GM23248 (cell line): ENCODE measurements around the gene DACH1. TPM values are rescaled to one million over a fixed set of nuclear protein-coding genes. Genes with fewer than 3 reads are reported as not detected.

Source experiments
- DNase-seq: peaks from one replicate; pipeline ENCODE4 v3.0.0-alpha.2; 2015
- H2AFZ ChIP-seq: fragments of 200-600 bp; sonication (generic); 2 replicates; pipeline ENCODE4 v1.6.1; 2016; ENCODE audit warnings: antibody characterized with exemption
- H3F3A ChIP-seq: fragments of 200-600 bp; sonication (generic); 2 replicates; pipeline ENCODE4 v1.6.1; 2016; ENCODE audit warnings: mild to moderate bottlenecking, antibody characterized with exemption, mixed run types; ENCODE audit not compliant: insufficient read depth
- H3K27ac ChIP-seq: fragments of 200-600 bp; sonication (generic); 2 replicates; pipeline ENCODE4 v1.5.1; 2016; ENCODE audit warnings: mild to moderate bottlenecking
- H3K27me3 ChIP-seq: fragments of 200-600 bp; sonication (generic); replicated peaks from 2 replicates; pipeline ENCODE4 v1.6.1; 2016; ENCODE audit warnings: mild to moderate bottlenecking; ENCODE audit not compliant: insufficient read depth
- H3K36me3 ChIP-seq: fragments of 200-600 bp; sonication (generic); 2 replicates; pipeline ENCODE4 v1.6.1; 2016; ENCODE audit warnings: low read depth, mild to moderate bottlenecking
- H3K4me1 ChIP-seq: fragments of 200-600 bp; sonication (generic); 2 replicates; pipeline ENCODE4 v1.6.1; 2016; ENCODE audit warnings: mild to moderate bottlenecking; ENCODE audit not compliant: insufficient read depth
- H3K4me2 ChIP-seq: fragments of 200-600 bp; sonication (generic); one replicate; pipeline ENCODE4 v1.6.1; 2016; ENCODE audit warnings: mild to moderate bottlenecking; ENCODE audit not compliant: unreplicated experiment
- H3K4me3 ChIP-seq: fragments of 200-600 bp; sonication (generic); 2 replicates; pipeline ENCODE4 v1.5.1; 2016; ENCODE audit warnings: mild to moderate bottlenecking
- H3K79me2 ChIP-seq: fragments of 200-600 bp; sonication (generic); 2 replicates; pipeline ENCODE4 v1.6.1; 2016; ENCODE audit warnings: mild to moderate bottlenecking; ENCODE audit not compliant: insufficient read depth
- H3K9ac ChIP-seq: fragments of 200-600 bp; sonication (generic); 2 replicates; pipeline ENCODE4 v1.6.1; 2016; ENCODE audit warnings: mild to moderate bottlenecking
- H3K9me2 ChIP-seq: fragments of 200-600 bp; sonication (generic); 2 replicates; pipeline ENCODE4 v1.6.1; 2016; ENCODE audit warnings: mixed run types, mild to moderate bottlenecking, moderate library complexity; ENCODE audit not compliant: insufficient read depth
- H3K9me3 ChIP-seq: fragments of 200-600 bp; sonication (generic); one replicate; pipeline ENCODE4 v1.6.1; 2017; ENCODE audit warnings: low read depth
- H4K20me1 ChIP-seq: fragments of 200-600 bp; sonication (generic); 2 replicates; pipeline ENCODE4 v1.6.0; 2016; ENCODE audit not compliant: insufficient read depth
- EZH2 ChIP-seq: fragments of 200-600 bp; sonication (generic); IDR thresholded peaks from 2 replicates; pipeline ENCODE4 v1.6.1; 2018; ENCODE audit warnings: antibody characterized with exemption, mild to moderate bottlenecking; ENCODE audit not compliant: insufficient read depth, poor library complexity, severe bottlenecking
- EZH2phosphoT487 ChIP-seq: fragments of 200-600 bp; sonication (generic); IDR thresholded peaks from 2 replicates; pipeline ENCODE4 v1.6.1; 2018; ENCODE audit warnings: antibody characterized with exemption, moderate library complexity, mild to moderate bottlenecking, low read depth; ENCODE audit not compliant: insufficient read depth
- WGBS, 2 experiments: methylation state at CpG; one replicate each; pipeline ENCODE4 v1.1.6; 2015 to 2017; ENCODE audit warnings: low lambda C conversion rate in 2 of 2, low coverage in 1 of 2; ENCODE audit errors: missing lambda C conversion rate in 2 of 2; 5-methylcytosine and 5-hydroxymethylcytosine counted together
- in situ Hi-C: fragments of 300-500 bp; cut with MboI; formaldehyde crosslinking; loops from 2 replicates; pipeline ENCODE4 v1.15.0; 2020
- polyA plus RNA-seq: library from polyadenylated mRNA; unstranded; fragments of >200 nt; fragmentation: Nextera tagmentation; extraction: Ambion mirVana; gene quantifications from 2 replicates; pipeline ENCODE4 v1.2.1, GENCODE V29; 2016
- total RNA-seq: library from RNA; depleted of rRNA; stranded (reverse); fragments of >200 nt; shearing (Covaris generic); gene quantifications from 2 replicates; pipeline ENCODE4 v1.2.3, GENCODE V29; 2014

The DACH1 gene
- total and polyA plus RNA-seq, 2 experiments from 2014 or later, result not detected

DNA sequence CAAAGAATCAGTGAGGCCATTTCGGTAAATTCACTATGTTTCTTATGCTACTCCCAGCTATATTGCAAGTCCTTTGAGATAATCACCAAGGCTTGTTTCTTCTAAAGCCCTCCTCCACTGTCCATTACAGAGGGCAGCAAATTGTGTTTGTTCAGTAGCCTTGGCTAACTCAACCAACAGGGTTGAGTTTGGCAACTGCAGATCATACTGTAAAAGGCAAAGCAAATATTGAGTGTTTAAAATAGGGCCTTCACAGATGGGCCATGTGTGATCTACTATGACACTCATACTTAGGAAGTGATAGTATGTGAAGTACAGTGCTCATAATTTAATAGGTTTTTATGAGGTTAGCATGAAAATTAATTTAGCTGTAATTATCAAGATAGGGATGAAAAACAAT, 171.3 kb downstream of the DACH1 start:
- 12 to 24% methylated on average over 1 of the region's 1 CpG for WGBS, 2 experiments
- H3K79me2 ChIP-seq, result no peaks in the 10 kb centered on the region

DNA sequence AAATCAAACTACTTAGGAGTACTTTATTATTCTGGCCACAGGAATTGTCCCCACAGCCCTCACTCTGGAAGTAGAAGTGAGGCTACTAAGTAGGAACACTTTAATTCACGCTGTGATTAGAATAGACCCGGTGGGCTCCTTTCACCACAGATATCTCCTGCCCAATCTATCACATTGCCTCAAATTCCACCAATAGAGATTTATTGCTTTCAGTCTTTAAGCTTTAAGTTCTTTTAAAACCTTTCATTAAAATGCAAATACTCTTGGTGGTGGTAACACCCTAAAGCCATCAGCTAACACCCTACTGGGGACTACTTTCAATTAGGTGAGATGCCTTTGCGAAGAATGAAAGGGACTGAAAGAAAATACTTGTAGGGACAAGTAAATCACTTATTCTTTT, 181.9 kb downstream of the DACH1 start:
- Histone ChIP-seq H3K4me3 (no peak overlapping the region), H4K20me1 (no peaks in the 10 kb centered on the region), H3K9me3 (no peaks in the 10 kb centered on the region), H3K36me3 (no peaks in the 10 kb centered on the region), H3K4me2 (no peak overlapping the region), H3K27me3 (no peaks in the 10 kb centered on the region), H2AFZ (no peak overlapping the region), H3F3A (no peaks in the 10 kb centered on the region), H3K9me2 (no peaks in the 10 kb centered on the region), H3K27ac (no peak overlapping the region), H3K79me2 (no peaks in the 10 kb centered on the region), H3K4me1 (no peaks in the 10 kb centered on the region), H3K9ac (no peak overlapping the region)
- 15 to 29% methylated on average over 3 of the region's 3 CpGs for WGBS, 2 experiments
- no peak for TF ChIP-seq EZH2
- no peak for TF ChIP-seq EZH2phosphoT487
- in situ Hi-C loops, result no loop called here
- DNase-seq, result no peak

More for the DNA sequence above, 171.3 kb downstream of the DACH1 start:
- Histone ChIP-seq H2AFZ (no peak overlapping the region), H3K36me3 (no peaks in the 10 kb centered on the region), H3K4me3 (no peak overlapping the region), H3K9me3 (no peaks in the 10 kb centered on the region), H3K9ac (no peak overlapping the region), H3K4me1 (no peaks in the 10 kb centered on the region), H3K9me2 (no peaks in the 10 kb centered on the region), H3K4me2 (no peak overlapping the region), H3F3A (no peaks in the 10 kb centered on the region), H4K20me1 (no peaks in the 10 kb centered on the region), H3K27ac (no peak overlapping the region), H3K27me3 (no peaks in the 10 kb centered on the region)
- in situ Hi-C loops, result no loop called here
- TF ChIP-seq EZH2phosphoT487 (no peak), EZH2 (no peak)
- no peak for DNase-seq

DNA sequence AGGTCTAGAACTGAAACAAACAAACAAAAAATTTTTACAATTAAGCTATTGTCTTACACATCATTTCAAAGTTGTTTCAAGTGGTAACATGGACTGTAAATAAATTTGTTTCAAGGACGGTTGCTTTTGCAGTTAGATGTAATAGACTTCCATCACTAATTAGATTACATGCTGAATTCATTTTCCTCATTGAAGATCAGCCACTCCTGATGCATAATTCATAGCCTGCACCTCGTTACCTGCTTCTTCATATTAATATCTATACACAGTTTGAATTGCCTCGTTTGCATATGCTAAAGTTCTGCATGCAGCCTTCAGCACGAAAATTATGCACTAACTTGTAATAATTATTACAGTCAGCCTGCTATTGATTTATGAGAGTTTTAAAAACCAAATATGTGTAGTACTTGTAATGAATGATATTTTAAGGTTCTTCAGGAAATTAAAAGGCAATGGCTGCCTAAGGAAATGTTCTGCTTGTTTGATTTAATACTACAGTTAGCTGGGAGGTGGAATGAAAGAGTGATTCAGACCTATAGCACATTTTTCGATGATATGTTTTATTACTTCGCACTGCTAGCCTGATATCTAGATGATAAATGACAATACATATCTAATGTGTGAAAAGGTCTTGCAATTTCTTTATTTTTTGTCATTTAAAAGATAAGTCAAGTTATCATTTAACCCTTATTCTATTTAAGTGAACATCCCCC, 184.9 kb downstream of the DACH1 start:
- no peaks in the 10 kb centered on the region for H3K4me1 ChIP-seq
- no peaks in the 10 kb centered on the region for H4K20me1 ChIP-seq
- no peaks in the 10 kb centered on the region for H3F3A ChIP-seq
- H3K9ac ChIP-seq, result no peak overlapping the region
- H3K4me2 ChIP-seq, result no peak overlapping the region
- H3K27me3 ChIP-seq, result no peaks in the 10 kb centered on the region
- 13 to 19% methylated on average over 6 of the region's 6 CpGs for whole genome bisulfite sequencing, 2 experiments
- in situ Hi-C loops, result no loop called here
- H3K4me3 ChIP-seq, result no peak overlapping the region
- H3K9me2 ChIP-seq, result no peaks in the 10 kb centered on the region
- DNase-seq, result no peak
- no peak overlapping the region for H2AFZ ChIP-seq
- no peak overlapping the region for H3K27ac ChIP-seq
- no peaks in the 10 kb centered on the region for H3K79me2 ChIP-seq
- H3K9me3 ChIP-seq, result peaks cover 3% of the 10 kb centered on the region
- H3K36me3 ChIP-seq, result no peaks in the 10 kb centered on the region
- TF ChIP-seq EZH2 (no peak), EZH2phosphoT487 (no peak)

DNA sequence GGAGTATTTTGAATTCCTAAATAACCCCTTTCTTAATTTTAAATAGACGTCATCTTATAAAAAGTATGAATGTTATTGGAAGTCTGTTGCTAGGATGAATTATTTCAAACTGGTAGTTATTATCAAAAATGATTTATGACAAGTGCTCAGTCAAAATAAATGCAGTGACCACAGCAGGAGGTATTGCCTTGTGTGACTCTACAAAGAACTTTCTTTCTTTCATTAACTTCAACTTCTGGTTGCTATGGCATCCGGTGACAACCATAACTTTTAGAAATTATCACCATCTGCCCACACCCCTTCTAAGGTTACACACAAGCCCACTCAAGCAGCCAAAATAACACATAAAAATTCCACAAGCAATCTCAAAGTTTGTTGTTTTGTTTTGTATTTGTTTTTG, 189.9 kb downstream of the DACH1 start:
- no peaks in the 10 kb centered on the region for H3K4me1 ChIP-seq
- 17 to 21% methylated on average over 2 of the region's 2 CpGs for WGBS, 2 experiments
- H3K36me3 ChIP-seq, result no peaks in the 10 kb centered on the region
- H3K4me3 ChIP-seq, result no peak overlapping the region
- H3K4me2 ChIP-seq, result no peak overlapping the region
- no peaks in the 10 kb centered on the region for H3F3A ChIP-seq
- H3K9me3 ChIP-seq, result peaks cover 3% of the 10 kb centered on the region
- in situ Hi-C loops, result no loop called here
- H3K9ac ChIP-seq, result no peak overlapping the region
- no peaks in the 10 kb centered on the region for H4K20me1 ChIP-seq
- no peak overlapping the region for H3K27ac ChIP-seq
- no peaks in the 10 kb centered on the region for H3K79me2 ChIP-seq
- no peak overlapping the region for H2AFZ ChIP-seq
- no peak for DNase-seq
- H3K27me3 ChIP-seq, result no peaks in the 10 kb centered on the region
- no peak for TF ChIP-seq EZH2
- TF ChIP-seq EZH2phosphoT487, result no peak
- no peaks in the 10 kb centered on the region for H3K9me2 ChIP-seq

DNA sequence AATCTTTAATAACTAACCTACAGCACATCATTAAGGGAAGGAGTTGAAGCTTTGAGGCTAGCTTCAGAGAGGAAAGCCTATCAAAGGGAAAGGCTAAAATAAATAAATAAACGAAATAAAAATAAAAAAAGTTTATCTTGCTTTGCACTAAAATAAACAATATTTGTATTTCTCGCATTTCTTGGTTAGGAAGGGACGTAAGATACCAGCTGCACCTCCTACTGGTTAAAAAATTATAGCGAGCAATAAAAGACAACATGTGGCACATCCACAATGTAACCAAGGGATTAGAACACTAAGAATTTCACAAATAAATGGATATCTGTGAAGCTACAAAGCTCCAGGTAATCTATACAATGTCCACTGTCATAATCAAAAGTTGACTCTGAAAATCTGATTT, 194.5 kb downstream of the DACH1 start:
- no peaks in the 10 kb centered on the region for H3F3A ChIP-seq
- H3K9ac ChIP-seq, result no peak overlapping the region
- TF ChIP-seq EZH2phosphoT487 (no peak), EZH2 (no peak)
- no peaks in the 10 kb centered on the region for H3K36me3 ChIP-seq
- no peak overlapping the region for H2AFZ ChIP-seq
- no peak overlapping the region for H3K27ac ChIP-seq
- no peaks in the 10 kb centered on the region for H3K4me1 ChIP-seq
- H3K27me3 ChIP-seq, result no peaks in the 10 kb centered on the region
- in situ Hi-C loops, result no loop called here
- 27 to 32% methylated on average over 4 of the region's 4 CpGs for WGBS, 2 experiments
- H3K79me2 ChIP-seq, result no peaks in the 10 kb centered on the region
- peaks cover 3% of the 10 kb centered on the region for H3K9me3 ChIP-seq
- no peak overlapping the region for H3K4me3 ChIP-seq
- no peak overlapping the region for H3K4me2 ChIP-seq
- no peaks in the 10 kb centered on the region for H3K9me2 ChIP-seq
- H4K20me1 ChIP-seq, result no peaks in the 10 kb centered on the region
- DNase-seq, result no peak
